Lower lobe of right lung (tissue), 2 donors: Measurements from ENCODE around the gene RNF34. TPM values are rescaled to one million over a fixed set of nuclear protein-coding genes. Genes with fewer than 3 reads are reported as not detected.

Source experiments
- ATAC-seq, 2 donors: fragments of 200-7000 bp; cut with Tn5 transposase; one replicate each; pipeline ENCODE4 v1.9.1; 2020 to 2022; ENCODE audit warnings: mild to moderate bottlenecking in 2 of 2, moderate library complexity in 2 of 2
- DNase-seq: peaks from one replicate; pipeline ENCODE4 v3.0.0-alpha.2; 2020
- H3K27ac ChIP-seq: fragments of 200-600 bp; one replicate; pipeline ENCODE4 v1.8.0; 2022
- H3K27me3 ChIP-seq: fragments of 200-600 bp; one replicate; pipeline ENCODE4 v1.8.0; 2022; ENCODE audit warnings: low read depth
- H3K36me3 ChIP-seq: fragments of 200-600 bp; one replicate; pipeline ENCODE4 v1.8.0; 2022; ENCODE audit warnings: mild to moderate bottlenecking
- H3K4me1 ChIP-seq: fragments of 200-600 bp; one replicate; pipeline ENCODE4 v1.8.0; 2022
- H3K4me3 ChIP-seq: fragments of 200-600 bp; one replicate; pipeline ENCODE4 v1.8.0; 2022; ENCODE audit warnings: mild to moderate bottlenecking
- H3K9me3 ChIP-seq: fragments of 200-600 bp; one replicate; pipeline ENCODE4 v1.8.0; 2022
- intact Hi-C: fragments of 100-400 bp; cut with DNase I; formaldehyde crosslinking; loops from one replicate; pipeline ENCODE4 v1.11.0; 2022
- total RNA-seq: library from RNA; stranded (reverse); fragmentation: NEBNext Ultra II Directional; extraction: Animal tissue kit (Norgen Biotek cat#: 25700); gene quantifications from one replicate; pipeline ENCODE4 v1.2.1, GENCODE V29; 2021
- TF ChIP-seq, protein P1 (sequence below): fragments of 200-600 bp; IDR thresholded peaks from one replicate; pipeline ENCODE4 v1.8.0; 2022; ENCODE audit warnings: antibody characterized with exemption, mild to moderate bottlenecking
- donor health status: DM: no; HTN: yes; CAD: no; lungs with severe emphysema.

The RNF34 gene
- total RNA-seq, 1 donor from 2014 or later = 23.0 TPM

DNA sequence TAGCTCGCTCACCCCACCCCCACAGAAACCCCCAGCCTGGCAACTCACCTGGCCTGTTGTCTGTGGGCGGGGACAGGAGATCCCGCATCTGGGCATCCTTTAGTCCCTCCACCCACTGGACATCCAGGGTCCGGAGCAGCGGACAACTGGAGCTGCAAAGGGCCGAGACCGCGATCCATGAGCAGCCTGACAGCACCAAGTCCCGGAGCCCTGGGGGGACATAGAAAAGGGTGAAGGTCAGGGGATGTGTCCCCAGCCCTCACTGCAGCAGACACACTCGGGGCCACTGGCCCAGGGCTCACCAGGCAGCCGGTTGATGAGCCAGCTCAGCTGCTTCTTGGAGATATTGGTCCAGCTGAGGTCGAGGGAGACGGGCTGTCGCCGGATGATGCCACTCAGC lies 40.9 kb downstream of the RNF34 start:
- TF ChIP-seq, protein P1, sequence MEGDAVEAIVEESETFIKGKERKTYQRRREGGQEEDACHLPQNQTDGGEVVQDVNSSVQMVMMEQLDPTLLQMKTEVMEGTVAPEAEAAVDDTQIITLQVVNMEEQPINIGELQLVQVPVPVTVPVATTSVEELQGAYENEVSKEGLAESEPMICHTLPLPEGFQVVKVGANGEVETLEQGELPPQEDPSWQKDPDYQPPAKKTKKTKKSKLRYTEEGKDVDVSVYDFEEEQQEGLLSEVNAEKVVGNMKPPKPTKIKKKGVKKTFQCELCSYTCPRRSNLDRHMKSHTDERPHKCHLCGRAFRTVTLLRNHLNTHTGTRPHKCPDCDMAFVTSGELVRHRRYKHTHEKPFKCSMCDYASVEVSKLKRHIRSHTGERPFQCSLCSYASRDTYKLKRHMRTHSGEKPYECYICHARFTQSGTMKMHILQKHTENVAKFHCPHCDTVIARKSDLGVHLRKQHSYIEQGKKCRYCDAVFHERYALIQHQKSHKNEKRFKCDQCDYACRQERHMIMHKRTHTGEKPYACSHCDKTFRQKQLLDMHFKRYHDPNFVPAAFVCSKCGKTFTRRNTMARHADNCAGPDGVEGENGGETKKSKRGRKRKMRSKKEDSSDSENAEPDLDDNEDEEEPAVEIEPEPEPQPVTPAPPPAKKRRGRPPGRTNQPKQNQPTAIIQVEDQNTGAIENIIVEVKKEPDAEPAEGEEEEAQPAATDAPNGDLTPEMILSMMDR = no peak
- no peaks in the 10 kb centered on the region for H3K4me1 ChIP-seq
- no peak overlapping the region for H3K27ac ChIP-seq
- intact Hi-C loops = loop anchor here (5.0 kb wide), 1 partner anchor 103 kb away; no protein-coding TSS in a partner anchor
- ATAC-seq (no peak), DNase-seq (no peak)
- H3K9me3 ChIP-seq = no peaks in the 10 kb centered on the region
- H3K4me3 ChIP-seq = no peak overlapping the region
- no peaks in the 10 kb centered on the region for H3K27me3 ChIP-seq
- peaks cover 86% of the 10 kb centered on the region for H3K36me3 ChIP-seq

DNA sequence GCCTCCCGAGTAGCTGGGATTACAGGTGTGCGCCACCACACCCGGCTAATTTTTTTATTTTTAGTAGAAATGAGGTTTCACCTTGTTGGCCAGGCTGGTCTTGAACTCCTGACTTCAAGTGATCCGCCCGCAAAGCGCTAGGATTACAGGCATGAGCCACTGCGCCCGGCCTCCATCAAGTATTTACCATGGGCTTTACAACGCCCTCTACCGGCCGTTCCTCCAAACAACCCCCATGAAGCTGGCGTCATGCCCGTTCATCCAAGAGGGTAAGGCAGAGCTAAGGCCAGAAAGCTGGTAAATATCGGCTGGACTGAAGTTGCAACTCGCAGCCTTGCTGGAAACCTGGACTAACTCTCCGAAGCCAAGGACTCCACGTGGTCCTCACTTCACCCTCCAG lies 41.6 kb downstream of the RNF34 start:
- no peak for DNase-seq
- ATAC-seq = no peak
- no peaks in the 10 kb centered on the region for H3K9me3 ChIP-seq
- intact Hi-C loops = loop anchor here (5.0 kb wide), 1 partner anchor 104 kb away; no protein-coding TSS in a partner anchor
- H3K27ac ChIP-seq = no peak overlapping the region
- peaks cover 86% of the 10 kb centered on the region for H3K36me3 ChIP-seq
- no peaks in the 10 kb centered on the region for H3K27me3 ChIP-seq
- TF ChIP-seq, protein P1 = no peak
- no peak overlapping the region for H3K4me3 ChIP-seq
- no peaks in the 10 kb centered on the region for H3K4me1 ChIP-seq

DNA sequence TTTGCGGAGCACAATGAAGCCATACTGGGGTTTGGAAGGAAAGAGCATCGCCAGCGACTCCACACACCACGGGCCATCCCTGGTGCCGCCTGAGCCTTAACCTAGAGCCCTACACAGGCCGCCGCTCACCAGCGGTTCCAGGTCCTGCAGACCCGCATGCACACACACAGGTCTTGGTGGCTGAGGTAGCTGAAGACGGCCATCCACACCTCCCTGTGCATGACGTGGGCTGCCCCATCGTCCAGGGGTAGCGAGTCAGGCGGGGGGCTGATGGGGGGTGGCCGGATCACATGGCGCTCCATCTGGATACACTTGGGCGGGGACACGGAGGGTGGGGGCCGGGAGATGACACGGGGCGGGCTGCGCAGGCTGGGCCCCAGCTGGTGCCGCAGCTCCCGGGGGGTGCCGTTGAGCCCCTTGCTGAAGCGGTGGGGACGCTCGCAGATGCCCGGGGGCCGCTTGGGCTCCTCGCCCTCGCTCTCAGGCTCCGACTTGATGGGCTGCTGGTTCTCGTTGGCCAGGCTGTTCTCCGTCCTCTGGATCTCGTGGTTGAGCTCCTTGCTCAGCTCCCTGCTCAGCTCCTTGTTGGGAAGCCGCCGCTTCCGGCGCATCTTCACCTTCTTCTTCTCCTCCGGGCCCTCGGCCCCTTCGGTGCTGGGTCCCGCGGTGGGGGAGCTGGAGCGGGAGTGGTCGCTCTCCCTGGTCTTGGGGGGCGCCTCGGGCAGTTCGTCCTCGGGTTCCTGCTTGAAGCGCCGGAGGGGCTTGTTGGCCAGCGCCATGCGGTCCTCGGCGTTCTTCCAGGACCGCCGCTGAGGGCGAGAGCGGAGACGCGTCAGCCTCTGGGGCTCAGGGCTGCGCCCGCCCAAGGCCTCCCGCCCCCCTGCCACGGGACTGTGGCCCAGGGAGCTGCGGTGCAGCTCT lies 42.4 kb downstream of the RNF34 start:
- no peak overlapping the region for H3K4me3 ChIP-seq
- H3K9me3 ChIP-seq = no peaks in the 10 kb centered on the region
- ATAC-seq (no peak), DNase-seq (no peak)
- H3K27me3 ChIP-seq = no peaks in the 10 kb centered on the region
- peaks cover 84% of the 10 kb centered on the region for H3K36me3 ChIP-seq
- no peak overlapping the region for H3K27ac ChIP-seq
- TF ChIP-seq, protein P1 = no peak
- no peaks in the 10 kb centered on the region for H3K4me1 ChIP-seq
- intact Hi-C loops = loop anchor here (5.0 kb wide), 1 partner anchor 105 kb away; no protein-coding TSS in a partner anchor

DNA sequence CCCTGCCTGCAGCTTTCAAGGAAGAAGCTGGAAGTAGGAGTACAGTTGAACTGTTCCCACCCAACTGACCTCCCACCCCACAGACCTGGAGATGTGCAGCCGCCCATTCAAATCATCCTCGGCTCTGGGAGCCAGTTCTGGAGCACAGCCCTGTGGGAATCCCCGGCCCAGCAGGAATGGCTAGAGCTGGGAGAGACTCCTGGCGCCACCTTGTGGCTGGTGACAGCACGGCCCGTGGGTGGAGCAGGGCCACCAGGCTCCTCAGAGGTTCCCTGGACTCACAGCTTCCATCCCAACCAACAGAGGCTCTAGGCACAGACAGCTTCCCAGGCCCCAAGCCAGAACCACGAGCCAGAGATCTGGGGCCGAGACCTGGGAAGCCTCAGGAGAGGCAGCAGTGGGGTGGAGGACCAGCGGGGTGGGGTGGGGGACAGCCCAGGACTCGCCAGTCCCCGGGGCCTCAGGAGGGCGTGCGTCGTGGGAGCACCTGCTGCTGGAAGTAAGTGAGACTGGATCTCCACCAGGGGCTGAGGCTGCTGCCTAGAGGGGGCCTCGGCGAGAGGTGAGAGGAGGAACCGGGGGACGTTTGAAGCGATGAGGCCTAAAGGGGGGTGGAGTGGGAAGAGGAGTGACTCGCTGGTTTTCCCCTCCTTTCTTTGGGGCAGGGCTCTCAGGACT lies 43.4 kb downstream of the RNF34 start:
- Histone ChIP-seq H3K27me3 (no peaks in the 10 kb centered on the region), H3K4me3 (no peak overlapping the region), H3K27ac (no peak overlapping the region), H3K36me3 (peaks cover 78% of the 10 kb centered on the region), H3K4me1 (no peaks in the 10 kb centered on the region), H3K9me3 (no peaks in the 10 kb centered on the region)
- intact Hi-C loops = loop anchor here (5.0 kb wide), 1 partner anchor 106 kb away; no protein-coding TSS in a partner anchor
- TF ChIP-seq, protein P1 = peak; percentile 86
- ATAC-seq (peak; percentile 93 to 94), DNase-seq (peak; percentile 84)

DNA sequence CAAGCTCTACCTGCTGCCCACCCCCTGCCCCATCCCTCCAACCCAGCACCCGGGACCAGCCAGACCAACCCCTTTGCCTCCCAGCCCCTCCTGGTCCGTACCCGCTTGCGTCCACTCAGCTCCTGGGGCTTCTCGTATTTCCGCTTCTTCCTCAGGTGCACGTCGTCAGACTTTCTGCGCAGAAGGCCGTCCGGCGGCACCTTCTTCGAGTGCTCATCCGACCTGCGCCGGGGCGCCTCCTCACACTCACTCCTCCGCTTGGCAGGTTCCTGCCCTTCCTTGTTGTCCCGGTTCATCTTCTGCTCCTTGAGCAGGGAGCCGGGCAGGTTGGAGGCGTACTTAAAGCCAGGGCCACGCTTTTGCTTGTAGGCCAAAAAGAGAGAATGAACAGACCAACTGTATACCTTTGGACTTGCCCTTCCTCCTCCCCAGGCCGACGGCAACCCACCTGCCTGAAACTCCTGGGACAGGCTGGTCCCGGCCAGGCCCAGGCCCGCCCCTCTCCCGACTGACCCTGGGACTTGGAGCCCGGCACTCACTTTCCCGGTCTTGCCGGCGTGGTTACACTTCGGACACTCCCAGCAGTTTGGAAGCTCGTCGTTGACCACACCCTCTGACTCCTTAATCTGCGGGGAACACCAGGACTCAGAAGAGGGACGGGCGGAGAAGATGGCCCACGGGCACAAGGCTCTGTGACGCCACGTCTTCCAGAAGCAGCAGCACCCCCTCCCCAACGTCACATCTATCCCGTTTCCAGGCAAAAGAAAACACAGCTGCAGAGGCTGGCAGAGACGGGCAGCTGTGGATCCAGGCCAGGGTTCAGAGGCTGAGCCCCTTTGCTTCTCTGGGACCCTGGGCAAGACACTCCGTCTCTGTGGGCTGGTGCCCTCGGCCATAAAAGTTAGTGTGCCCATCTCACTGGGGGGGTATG lies 44.3 kb downstream of the RNF34 start:
- Histone ChIP-seq H3K27me3 (no peaks in the 10 kb centered on the region), H3K4me3 (no peak overlapping the region), H3K27ac (no peak overlapping the region), H3K4me1 (no peaks in the 10 kb centered on the region), H3K36me3 (peaks cover 76% of the 10 kb centered on the region), H3K9me3 (no peaks in the 10 kb centered on the region)
- DNase-seq (no peak), ATAC-seq (no peak)
- intact Hi-C loops = loop anchor here (5.0 kb wide), 1 partner anchor 107 kb away; no protein-coding TSS in a partner anchor
- TF ChIP-seq, protein P1 = no peak
